Measurements from ENCODE around the gene NAA25. TPM values are rescaled to one million over a fixed set of nuclear protein-coding genes. Genes with fewer than 3 reads are reported as not detected.
"Not testable (repeated sequence)": the region's sequence is repeated elsewhere in the genome, so short reads cannot be mapped to it uniquely, and the experiment has no call there.

Gene NAA25
- total RNA-seq, 4 donors from 2014 or later: 21.1 to 68.6 (median 29.0) TPM

GRCh38 chr12:112105891-112106290, 2.7 kb downstream of the NAA25 start:
- H3K4me1 ChIP-seq: peaks cover 44% of the 10 kb centered on the region
- no peak overlapping the region for H3K4me3 ChIP-seq
- no peaks in the 10 kb centered on the region for H3K27me3 ChIP-seq
- DNase-seq (ENCODE audit: low spot score in 2 of 2): no peak
- TF ChIP-seq EP300 (IDR thresholded peaks at IDR 0.05): no peak
- TF ChIP-seq POLR2A (IDR thresholded peaks at IDR 0.05): no peak
- TF ChIP-seq POLR2AphosphoS5 (IDR thresholded peaks at IDR 0.05): no peak
- TF ChIP-seq, protein P1, sequence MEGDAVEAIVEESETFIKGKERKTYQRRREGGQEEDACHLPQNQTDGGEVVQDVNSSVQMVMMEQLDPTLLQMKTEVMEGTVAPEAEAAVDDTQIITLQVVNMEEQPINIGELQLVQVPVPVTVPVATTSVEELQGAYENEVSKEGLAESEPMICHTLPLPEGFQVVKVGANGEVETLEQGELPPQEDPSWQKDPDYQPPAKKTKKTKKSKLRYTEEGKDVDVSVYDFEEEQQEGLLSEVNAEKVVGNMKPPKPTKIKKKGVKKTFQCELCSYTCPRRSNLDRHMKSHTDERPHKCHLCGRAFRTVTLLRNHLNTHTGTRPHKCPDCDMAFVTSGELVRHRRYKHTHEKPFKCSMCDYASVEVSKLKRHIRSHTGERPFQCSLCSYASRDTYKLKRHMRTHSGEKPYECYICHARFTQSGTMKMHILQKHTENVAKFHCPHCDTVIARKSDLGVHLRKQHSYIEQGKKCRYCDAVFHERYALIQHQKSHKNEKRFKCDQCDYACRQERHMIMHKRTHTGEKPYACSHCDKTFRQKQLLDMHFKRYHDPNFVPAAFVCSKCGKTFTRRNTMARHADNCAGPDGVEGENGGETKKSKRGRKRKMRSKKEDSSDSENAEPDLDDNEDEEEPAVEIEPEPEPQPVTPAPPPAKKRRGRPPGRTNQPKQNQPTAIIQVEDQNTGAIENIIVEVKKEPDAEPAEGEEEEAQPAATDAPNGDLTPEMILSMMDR (IDR thresholded peaks at IDR 0.05): no peak
- H3K27ac ChIP-seq: no peak overlapping the region
- peaks cover 8% of the 10 kb centered on the region for H3K36me3 ChIP-seq
- WGBS: 78% methylated on average over 3 of the region's 3 CpGs
- no peaks in the 10 kb centered on the region for H3K9me3 ChIP-seq

- H3K27me3 ChIP-seq: no peaks in the 10 kb centered on the region
- peaks cover 25% of the 10 kb centered on the region for H3K36me3 ChIP-seq
- H3K4me3 ChIP-seq: no peak overlapping the region
- peak in 1 of 2 donors; percentile 47 for DNase-seq (ENCODE audit: low spot score in 2 of 2)
- no peak for TF ChIP-seq EP300 (IDR thresholded peaks at IDR 0.05)
- no peak for TF ChIP-seq POLR2A (IDR thresholded peaks at IDR 0.05)
- TF ChIP-seq POLR2AphosphoS5 (IDR thresholded peaks at IDR 0.05): no peak
- TF ChIP-seq, protein P1 (IDR thresholded peaks at IDR 0.05): no peak
- no peaks in the 10 kb centered on the region for H3K9me3 ChIP-seq
- 87% methylated on average over 8 of the region's 8 CpGs for WGBS
- H3K27ac ChIP-seq: no peak overlapping the region
- peaks cover 35% of the 10 kb centered on the region for H3K4me1 ChIP-seq
Observed at GRCh38 chr12:112103758-112104503, 4.7 kb downstream of the NAA25 start.

DNA sequence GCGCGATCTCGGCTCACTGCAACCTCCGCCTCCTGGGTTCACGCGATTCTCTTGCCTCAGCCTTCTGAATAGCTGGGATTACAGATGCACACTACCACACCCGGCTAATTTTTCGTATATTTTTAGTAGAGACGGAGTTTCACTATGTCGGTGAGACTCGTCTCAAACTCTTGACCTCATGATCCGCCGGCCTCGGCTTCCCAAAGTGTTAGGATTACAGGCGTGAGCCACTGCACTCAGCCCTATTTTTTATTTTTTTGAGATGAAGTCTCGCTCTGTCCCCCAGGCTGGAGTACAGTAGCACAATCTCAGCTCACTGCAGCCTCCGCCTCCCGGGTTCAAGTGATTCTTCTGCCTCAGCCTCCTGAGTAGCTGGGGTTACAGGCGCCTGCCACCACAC, 5.8 kb downstream of the NAA25 start:
- DNase-seq (ENCODE audit: low spot score in 2 of 2): peak in 1 of 2 donors; percentile 72
- not testable (repeated sequence) for H3K4me3 ChIP-seq, H3K9me3 ChIP-seq, H3K27me3 ChIP-seq, H3K27ac ChIP-seq
- Histone ChIP-seq H3K36me3 (peaks cover 34% of the 10 kb centered on the region), H3K4me1 (peaks cover 31% of the 10 kb centered on the region)
- WGBS: 94% methylated on average over 19 of the region's 19 CpGs

DNA sequence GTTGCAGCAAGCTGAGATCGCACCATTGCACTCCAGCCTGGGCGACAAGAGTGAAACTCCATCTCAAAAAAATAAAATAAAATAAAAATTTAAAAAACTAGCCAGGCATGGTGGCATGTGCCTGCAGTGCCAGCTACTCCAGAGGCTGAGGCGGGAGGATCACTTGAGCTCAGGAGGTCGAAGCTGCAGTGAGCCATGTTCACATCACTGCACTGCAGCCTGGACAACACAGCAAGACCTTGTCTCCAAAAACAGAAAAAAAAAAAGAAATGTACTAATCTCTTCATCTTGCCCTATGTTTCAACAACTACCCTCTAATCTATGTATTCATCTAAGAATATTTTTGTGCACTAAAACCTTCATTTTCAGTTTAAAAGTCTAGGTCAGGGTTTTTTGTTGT, 6.5 kb downstream of the NAA25 start:
- no peak overlapping the region for H3K4me3 ChIP-seq
- DNase-seq (ENCODE audit: low spot score in 2 of 2): peak in 1 of 2 donors; percentile 28
- 85% methylated on average over 4 of the region's 4 CpGs for WGBS
- H3K27me3 ChIP-seq: no peaks in the 10 kb centered on the region
- peaks cover 38% of the 10 kb centered on the region for H3K36me3 ChIP-seq
- TF ChIP-seq POLR2A (IDR thresholded peaks at IDR 0.05) (no peak), EP300 (IDR thresholded peaks at IDR 0.05) (no peak), POLR2AphosphoS5 (IDR thresholded peaks at IDR 0.05) (no peak)
- TF ChIP-seq, protein P1 (IDR thresholded peaks at IDR 0.05): no peak
- no peaks in the 10 kb centered on the region for H3K9me3 ChIP-seq
- no peak overlapping the region for H3K27ac ChIP-seq
- H3K4me1 ChIP-seq: peaks cover 25% of the 10 kb centered on the region

DNA sequence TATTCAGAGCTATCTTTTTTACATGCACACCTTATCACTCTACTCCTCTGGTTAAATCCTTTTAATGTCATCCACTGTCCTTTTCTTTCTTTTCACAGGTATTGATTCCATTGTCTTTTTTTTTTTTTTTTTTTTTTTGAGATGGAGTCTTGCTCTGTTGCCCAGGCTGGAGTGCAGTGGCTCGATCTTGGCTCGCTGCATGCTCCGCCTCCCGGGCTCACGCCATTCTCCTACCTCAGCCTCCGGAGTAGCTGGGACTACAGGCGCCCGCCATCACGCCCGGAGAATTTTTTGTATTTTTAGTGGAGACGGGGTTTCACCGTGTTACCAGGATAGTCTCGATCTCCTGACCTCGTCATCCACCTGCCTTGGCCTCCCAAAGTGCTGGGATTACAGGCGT, 8.1 kb downstream of the NAA25 start:
- H3K9me3 ChIP-seq; DNase-seq (ENCODE audit: low spot score in 2 of 2); H3K27me3 ChIP-seq; H3K4me3 ChIP-seq; H3K27ac ChIP-seq: not testable (repeated sequence)
- Histone ChIP-seq H3K4me1 (peaks cover 15% of the 10 kb centered on the region), H3K36me3 (peaks cover 43% of the 10 kb centered on the region)
- WGBS: 96% methylated on average over 15 of the region's 15 CpGs

DNA sequence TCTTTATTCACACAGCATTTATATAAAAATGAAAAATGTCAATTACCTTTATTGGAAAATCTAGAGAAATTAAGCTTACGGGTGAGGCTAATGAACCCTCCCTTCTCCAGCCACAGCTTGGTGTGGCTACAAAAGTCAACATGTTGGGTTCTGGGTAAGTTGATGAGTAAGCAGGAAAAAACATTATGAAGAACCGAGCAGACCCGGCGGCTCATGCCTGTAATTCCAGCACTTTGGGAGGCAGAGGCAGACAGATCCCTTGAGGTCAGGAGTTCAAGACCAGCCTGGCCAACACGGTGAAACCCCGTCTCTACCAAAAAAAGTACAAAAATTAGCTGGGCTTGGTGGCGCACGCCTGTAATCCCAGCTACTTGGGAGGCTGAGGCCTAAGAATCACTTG, 10.9 kb downstream of the NAA25 start:
- H3K27ac ChIP-seq: no peak overlapping the region
- 91% methylated on average over 8 of the region's 8 CpGs for WGBS
- no peaks in the 10 kb centered on the region for H3K27me3 ChIP-seq

More for the DNA sequence above, 10.9 kb downstream of the NAA25 start:
- TF ChIP-seq EP300 (IDR thresholded peaks at IDR 0.05): no peak
- no peak for TF ChIP-seq POLR2AphosphoS5 (IDR thresholded peaks at IDR 0.05)
- TF ChIP-seq, protein P1 (IDR thresholded peaks at IDR 0.05): no peak
- TF ChIP-seq POLR2A (IDR thresholded peaks at IDR 0.05): no peak
- Histone ChIP-seq H3K4me1 (peaks cover 5% of the 10 kb centered on the region), H3K36me3 (peaks cover 47% of the 10 kb centered on the region), H3K4me3 (no peak overlapping the region), H3K9me3 (no peaks in the 10 kb centered on the region)
- DNase-seq (ENCODE audit: low spot score in 2 of 2): no peak
